SK-MEL-5 (cell line): ENCODE results near the gene GOLGA8M. TPM values are rescaled to one million over a fixed set of nuclear protein-coding genes. Genes with fewer than 3 reads are reported as not detected.
"Not testable (repeated sequence)": the region's sequence is repeated elsewhere in the genome, so short reads cannot be mapped to it uniquely, and the experiment has no call there.

Source experiments
- DNase-seq: peaks from one replicate; pipeline ENCODE4 v3.0.0-alpha.2; 2016; ENCODE audit warnings: low read depth, low spot score
- in situ Hi-C: cut with HindIII; loops from 2 replicates; pipeline ENCODE4 v1.10.0; 2016; ENCODE audit warnings: low sequenced_read_pairs, high pct_unique_total_duplicates, low pct_unique_long_range_greater_than_20kb
- small RNA-seq, 2 experiments: library from RNA; depleted of rRNA; stranded (forward); fragments of <200 nt; gene quantifications; one replicate each; pipeline ENCODE3, GENCODE V24; 2014
- total RNA-seq: library from RNA; depleted of rRNA; stranded (reverse); fragments of >200 nt; shearing (Covaris generic); gene quantifications from 2 replicates; pipeline ENCODE4 v1.2.3, GENCODE V29; 2014; rRNA removed

Gene GOLGA8M
- total RNA-seq, 1 experiment from 2014 or later = not detected

DNA sequence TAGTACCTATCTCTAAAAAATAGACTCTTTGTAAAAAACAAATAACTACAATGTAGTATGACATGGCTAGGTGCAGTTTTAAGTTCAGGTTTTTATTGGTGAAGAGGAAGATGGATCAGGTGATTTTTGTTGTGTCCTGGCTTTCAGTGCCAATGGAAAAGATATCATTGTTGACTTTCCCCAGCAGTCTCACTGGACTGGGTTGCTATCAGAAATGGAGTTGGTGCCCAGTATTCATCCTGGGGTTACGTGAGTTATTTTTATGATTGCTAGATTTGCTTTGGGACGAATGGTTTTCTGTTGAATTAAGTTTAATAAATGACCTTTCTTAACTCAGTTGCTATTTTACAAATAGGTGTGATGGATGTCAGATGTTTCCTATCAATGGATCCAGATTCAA lies 38.7 kb downstream of the GOLGA8M start:
- DNase-seq, in situ Hi-C loops: not testable (repeated sequence)

- DNase-seq, in situ Hi-C loops: not testable (repeated sequence)
Measured at GRCh38 chr15:28672122-28672521, 40.1 kb downstream of the GOLGA8M start.

DNA sequence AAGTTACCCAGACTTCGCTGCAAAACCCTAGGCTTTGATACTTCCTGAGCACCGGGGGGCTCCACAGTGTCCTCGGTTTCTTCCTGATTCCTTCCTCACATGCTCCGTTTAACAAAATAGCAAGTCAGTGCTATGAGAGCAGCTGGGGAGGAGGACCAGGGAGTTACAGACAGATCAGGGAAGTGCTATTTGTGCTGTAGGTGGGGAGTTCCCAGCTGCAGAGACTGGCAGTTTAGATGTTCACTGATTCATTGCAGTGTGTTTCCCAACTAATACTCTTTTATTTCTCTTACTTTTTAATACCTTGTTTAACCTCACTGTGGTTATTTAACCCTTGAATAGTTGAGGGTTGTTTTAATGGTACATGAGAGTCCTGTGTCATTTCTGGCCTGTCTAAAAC lies 45.8 kb downstream of the GOLGA8M start:
- in situ Hi-C loops, DNase-seq: not testable (repeated sequence)

GRCh38 chr15:28664575-28664974 lies 47.6 kb downstream of the GOLGA8M start:
- DNase-seq, in situ Hi-C loops: not testable (repeated sequence)

GRCh38 chr15:28663717-28664116 lies 48.5 kb downstream of the GOLGA8M start:
- in situ Hi-C loops, DNase-seq: not testable (repeated sequence)

DNA sequence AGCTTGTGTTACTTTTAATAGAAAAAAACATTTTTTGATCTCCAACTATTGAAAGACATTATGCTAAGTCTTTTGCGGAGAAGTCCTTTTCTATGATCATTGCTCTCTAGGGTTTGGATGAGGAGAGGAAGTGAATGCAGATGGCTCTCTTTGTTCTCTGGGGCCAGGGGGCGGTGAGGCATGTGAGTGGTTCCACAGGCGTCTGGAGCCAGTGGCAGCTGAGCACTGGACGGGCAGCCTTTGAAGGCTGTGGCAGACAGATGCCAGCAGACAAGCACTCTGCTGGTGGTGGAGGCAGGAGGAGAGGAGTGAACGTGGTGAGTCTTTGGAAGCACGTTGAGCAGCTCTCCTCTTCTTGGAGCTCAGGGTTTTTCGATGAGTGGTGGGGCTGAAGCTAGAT lies 51.5 kb downstream of the GOLGA8M start:
- in situ Hi-C loops, DNase-seq: not testable (repeated sequence)

- in situ Hi-C loops, DNase-seq: not testable (repeated sequence)
Measured at GRCh38 chr15:28656018-28656360, 56.2 kb downstream of the GOLGA8M start.

DNA sequence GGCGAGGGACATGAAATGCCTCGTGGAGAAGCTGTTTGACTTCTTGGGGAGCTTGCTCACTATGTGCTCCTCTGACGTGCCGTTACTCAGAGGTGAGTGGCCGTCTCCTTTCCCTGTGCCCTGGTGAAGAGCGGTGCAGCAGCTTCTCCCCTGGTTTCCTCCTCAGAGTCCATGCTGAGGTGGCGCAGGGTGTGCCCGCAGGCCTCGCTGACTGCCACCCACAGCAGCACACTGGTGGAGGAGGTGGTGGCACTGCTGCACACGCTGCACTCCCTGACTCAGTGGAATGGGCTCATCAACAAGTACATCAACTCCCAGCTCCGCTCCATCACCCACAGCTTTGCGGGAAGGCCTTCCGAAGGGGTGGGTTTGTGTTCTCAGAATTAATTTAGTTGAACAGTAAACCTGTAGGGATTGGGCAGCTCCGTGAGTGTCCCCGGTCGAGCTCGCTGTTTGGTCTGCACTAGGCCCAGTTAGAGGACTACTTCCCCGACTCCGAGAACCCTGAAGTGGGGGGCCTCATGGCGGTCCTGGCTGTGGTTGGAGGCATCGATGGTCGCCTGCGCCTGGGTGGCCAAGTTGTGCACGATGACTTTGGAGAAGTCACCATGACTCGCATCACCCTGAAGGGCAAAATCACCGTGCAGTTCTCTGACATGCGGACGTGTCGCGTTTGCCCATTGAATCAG lies 56.7 kb downstream of the GOLGA8M start:
- not testable (repeated sequence) for DNase-seq

GRCh38 chr15:28654194-28654593 lies 58.0 kb downstream of the GOLGA8M start:
- DNase-seq, in situ Hi-C loops: not testable (repeated sequence)

More for the DNA sequence above, 56.7 kb downstream of the GOLGA8M start:
- in situ Hi-C loops = not testable (repeated sequence)

DNA sequence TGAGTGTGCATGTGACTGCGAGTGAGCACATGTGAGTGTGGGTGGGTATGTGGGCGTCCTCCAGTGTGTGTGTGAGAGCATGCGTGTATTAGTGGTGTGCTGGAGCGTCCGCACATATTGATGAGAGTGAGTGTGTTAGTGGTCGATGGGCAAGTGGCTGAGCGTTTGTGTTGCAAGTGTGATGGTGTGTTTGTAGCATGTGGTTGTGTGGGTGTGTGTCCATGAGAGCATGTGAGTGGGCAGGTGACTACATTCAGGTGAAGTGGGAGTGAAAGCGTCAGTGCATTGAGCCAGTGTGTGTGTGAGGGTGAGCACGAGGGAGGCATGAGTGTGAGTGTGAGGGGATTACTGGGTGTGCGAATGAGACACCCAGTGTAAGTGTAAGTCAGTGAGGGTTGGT lies 59.7 kb downstream of the GOLGA8M start:
- DNase-seq, in situ Hi-C loops: not testable (repeated sequence)

Small RNA genes within 50 kb of the gene (small RNA-seq; reads per million reads assigned to genes)
- gene RN7SL719P = 0 reads per million in 2 experiments

Other genes with a start within 250 kb of the GOLGA8M start
- gene GOLGA8G, start 179.4 kb downstream of the GOLGA8M start, total RNA-seq = not detected in 2 replicates
- not detected in 2 replicates for gene GOLGA6L25, start 158.9 kb downstream of the GOLGA8M start, total RNA-seq
- not detected in 2 replicates for gene GOLGA6L7, start 136.2 kb upstream of the GOLGA8M start, total RNA-seq
- 21.0 and 24.6 TPM in 2 replicates for gene APBA2, start 173.6 kb upstream of the GOLGA8M start, total RNA-seq